22Rv1 (cell line): ENCODE data around the gene SLIT1.

Experiments used
- H3K27ac ChIP-seq: fragments of 450-650 bp; 2 replicates; pipeline ENCODE4 v1.5.1; 2017
- ZFX ChIP-seq: fragments of 450-650 bp; IDR thresholded peaks from 2 replicates; pipeline ENCODE4 v1.6.1; 2017; ENCODE audit warnings: antibody characterized with exemption, borderline replicate concordance
- TF ChIP-seq, protein P1 (sequence below): fragments of 450-650 bp; IDR thresholded peaks from 2 replicates; pipeline ENCODE4 v1.5.1; 2017; ENCODE audit warnings: mild to moderate bottlenecking

Gene SLIT1

DNA sequence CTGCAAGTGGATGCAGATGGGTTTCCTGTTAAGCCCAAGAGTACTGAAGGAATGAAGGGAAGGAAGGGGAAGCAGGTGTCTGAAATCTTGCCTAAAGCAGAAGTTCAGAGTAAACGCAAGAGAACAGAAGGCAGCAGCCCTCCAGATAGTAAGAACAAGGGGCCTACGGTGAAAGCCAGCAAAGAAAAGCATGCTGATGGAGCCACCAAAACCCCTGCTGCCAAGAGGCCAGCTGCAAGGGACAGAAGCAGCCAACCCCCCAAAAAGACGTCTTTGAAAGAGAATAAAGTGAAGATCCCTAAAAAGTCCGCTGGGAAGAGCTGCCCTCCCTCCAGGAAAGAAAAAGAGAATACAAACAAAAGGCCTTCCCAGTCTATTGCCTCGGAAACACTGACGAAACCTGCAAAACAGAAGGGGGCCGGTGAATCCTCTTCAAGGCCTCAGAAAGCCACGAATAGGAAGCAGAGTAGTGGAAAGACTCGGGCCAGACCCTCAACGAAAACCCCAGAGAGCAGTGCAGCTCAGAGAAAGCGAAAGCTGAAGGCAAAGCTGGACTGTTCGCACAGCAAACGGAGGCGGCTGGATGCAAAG lies 201.1 kb downstream of the SLIT1 start:
- no peak overlapping the region for H3K27ac ChIP-seq
- TF ChIP-seq ZFX, result no peak
- TF ChIP-seq, protein P1, sequence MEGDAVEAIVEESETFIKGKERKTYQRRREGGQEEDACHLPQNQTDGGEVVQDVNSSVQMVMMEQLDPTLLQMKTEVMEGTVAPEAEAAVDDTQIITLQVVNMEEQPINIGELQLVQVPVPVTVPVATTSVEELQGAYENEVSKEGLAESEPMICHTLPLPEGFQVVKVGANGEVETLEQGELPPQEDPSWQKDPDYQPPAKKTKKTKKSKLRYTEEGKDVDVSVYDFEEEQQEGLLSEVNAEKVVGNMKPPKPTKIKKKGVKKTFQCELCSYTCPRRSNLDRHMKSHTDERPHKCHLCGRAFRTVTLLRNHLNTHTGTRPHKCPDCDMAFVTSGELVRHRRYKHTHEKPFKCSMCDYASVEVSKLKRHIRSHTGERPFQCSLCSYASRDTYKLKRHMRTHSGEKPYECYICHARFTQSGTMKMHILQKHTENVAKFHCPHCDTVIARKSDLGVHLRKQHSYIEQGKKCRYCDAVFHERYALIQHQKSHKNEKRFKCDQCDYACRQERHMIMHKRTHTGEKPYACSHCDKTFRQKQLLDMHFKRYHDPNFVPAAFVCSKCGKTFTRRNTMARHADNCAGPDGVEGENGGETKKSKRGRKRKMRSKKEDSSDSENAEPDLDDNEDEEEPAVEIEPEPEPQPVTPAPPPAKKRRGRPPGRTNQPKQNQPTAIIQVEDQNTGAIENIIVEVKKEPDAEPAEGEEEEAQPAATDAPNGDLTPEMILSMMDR, result no peak

- TF ChIP-seq ZFX, result no peak
- TF ChIP-seq, protein P1, result no peak
- no peak overlapping the region for H3K27ac ChIP-seq
Measured at GRCh38 chr10:96982149-96982930, 203.4 kb downstream of the SLIT1 start.

DNA sequence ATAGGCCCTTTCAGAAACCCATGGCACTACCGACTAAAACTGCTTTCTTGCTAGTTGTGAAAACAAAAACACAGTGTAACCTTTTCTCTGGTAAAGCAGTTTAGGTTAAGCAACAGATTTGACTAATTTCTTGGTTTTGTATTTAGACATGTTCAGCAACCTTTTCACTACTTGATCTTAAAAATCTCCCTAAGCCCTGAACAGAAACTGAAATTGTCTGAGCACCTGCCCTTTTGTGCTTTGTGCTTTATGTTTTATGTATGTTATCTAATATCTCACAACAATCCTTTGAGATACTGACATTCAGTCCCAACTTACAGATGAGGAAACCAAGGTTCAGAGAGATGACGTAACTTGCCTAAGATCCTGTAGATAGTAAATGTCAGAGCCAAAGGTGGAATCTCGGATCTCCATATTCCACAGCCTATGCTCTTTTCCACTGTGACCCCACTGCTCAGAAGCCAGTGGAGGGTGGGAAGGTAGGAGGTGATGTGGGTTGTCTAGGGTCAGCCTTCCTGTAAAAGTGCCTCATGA lies 207.1 kb downstream of the SLIT1 start:
- no peak overlapping the region for H3K27ac ChIP-seq
- no peak for TF ChIP-seq ZFX
- TF ChIP-seq, protein P1, result no peak

GRCh38 chr10:96975136-96975535 lies 210.6 kb downstream of the SLIT1 start:
- no peak for TF ChIP-seq ZFX
- TF ChIP-seq, protein P1, result no peak
- H3K27ac ChIP-seq, result no peak overlapping the region

GRCh38 chr10:96973809-96974747 lies 211.7 kb downstream of the SLIT1 start:
- H3K27ac ChIP-seq, result no peak overlapping the region
- TF ChIP-seq, protein P1, result no peak
- no peak for TF ChIP-seq ZFX

- no peak overlapping the region for H3K27ac ChIP-seq
- TF ChIP-seq ZFX, result no peak
- TF ChIP-seq, protein P1, result no peak
Measured at GRCh38 chr10:96972264-96972663, 213.5 kb downstream of the SLIT1 start.
